PC-3 (cell line): ENCODE results near the gene TEC. TPM values are rescaled to one million over a fixed set of nuclear protein-coding genes. Genes with fewer than 3 reads are reported as not detected.
"Not testable (repeated sequence)": the region's sequence is repeated elsewhere in the genome, so short reads cannot be mapped to it uniquely, and the experiment has no call there.

Source experiments
- ATAC-seq: fragments of 200-7000 bp; cut with Tn5 transposase; 2 replicates; pipeline ENCODE4 v1.9.1; 2020; ENCODE audit warnings: mild to moderate bottlenecking, moderate library complexity
- BruUV-seq: library from RNA; stranded (reverse); fragments of 400-500 nt; replicated peaks from 2 replicates; lab custom pipeline; 2021; lab: Mats Ljungman, UMichigan
- CTCF ChIA-PET: fragments of 300-600 bp; sonication (Branson Sonifier 250); formaldehyde crosslinking; loops from one replicate; lab custom pipeline; 2022; ENCODE audit warnings: antibody characterized with exemption; lab: Charles Lee
- POLR2A ChIA-PET: fragments of 300-600 bp; sonication (Branson Sonifier 250); formaldehyde crosslinking; loops from one replicate; lab custom pipeline; 2022; ENCODE audit warnings: antibody characterized with exemption; ENCODE audit not compliant: unreplicated experiment; lab: Charles Lee
- DNase-seq: peaks from one replicate; pipeline ENCODE4 v3.0.0-alpha.2; 2015
- H2AFZ ChIP-seq: fragments of 300-600 bp; sonication (generic); 2 replicates; pipeline ENCODE4 v1.6.0; 2016; ENCODE audit warnings: antibody characterized with exemption, low read length
- H3F3A ChIP-seq: fragments of 300-600 bp; sonication (generic); one replicate; pipeline ENCODE4 v1.6.0; 2017; ENCODE audit warnings: antibody characterized with exemption, low read length, control low read depth, mild to moderate bottlenecking; ENCODE audit not compliant: unreplicated experiment
- H3K27ac ChIP-seq: fragments of 300-600 bp; sonication (generic); 2 replicates; pipeline ENCODE4 v1.5.1; 2016; ENCODE audit warnings: mild to moderate bottlenecking, low read length
- H3K27me3 ChIP-seq: fragments of 300-600 bp; sonication (generic); 2 replicates; pipeline ENCODE4 v1.6.1; 2016; ENCODE audit warnings: low read length, mixed read lengths
- H3K36me3 ChIP-seq: fragments of 300-600 bp; sonication (generic); 2 replicates; pipeline ENCODE4 v1.6.1; 2016; ENCODE audit warnings: low read depth, mixed run types, low read length, mixed read lengths
- H3K4me1 ChIP-seq: fragments of 300-600 bp; sonication (generic); 2 replicates; pipeline ENCODE4 v1.5.1; 2016; ENCODE audit warnings: low read length; ENCODE audit not compliant: insufficient read depth
- H3K4me2 ChIP-seq: fragments of 300-600 bp; sonication (generic); 2 replicates; pipeline ENCODE4 v1.6.0; 2016; ENCODE audit warnings: low read length
- H3K4me3 ChIP-seq: fragments of 300-600 bp; sonication (generic); 2 replicates; pipeline ENCODE4 v1.5.1; 2016; ENCODE audit warnings: mild to moderate bottlenecking, low read length, mixed read lengths
- H3K79me2 ChIP-seq: fragments of 300-600 bp; sonication (generic); 2 replicates; pipeline ENCODE4 v1.6.1; 2017; ENCODE audit warnings: low read length, mixed read lengths
- H3K9ac ChIP-seq: fragments of 300-600 bp; sonication (generic); 2 replicates; pipeline ENCODE4 v1.6.0; 2016; ENCODE audit warnings: mild to moderate bottlenecking, low read length
- H3K9me2 ChIP-seq: fragments of 300-600 bp; sonication (generic); replicated peaks from 2 replicates; pipeline ENCODE4 v1.6.1; 2016; ENCODE audit warnings: mixed run types, low read length, mixed read lengths
- H3K9me3 ChIP-seq: fragments of 300-600 bp; sonication (generic); 2 replicates; pipeline ENCODE4 v1.6.1; 2016; ENCODE audit warnings: low read length, mixed read lengths
- H4K20me1 ChIP-seq: fragments of 300-600 bp; sonication (generic); 2 replicates; pipeline ENCODE4 v1.6.1; 2016; ENCODE audit warnings: low read length, mixed read lengths
- EZH2 ChIP-seq: fragments of 300-600 bp; sonication (generic); IDR thresholded peaks from one replicate; pipeline ENCODE4 v1.6.1; 2017; ENCODE audit warnings: antibody characterized with exemption, mild to moderate bottlenecking, low read length; ENCODE audit not compliant: unreplicated experiment
- EZH2phosphoT487 ChIP-seq: fragments of 300-600 bp; sonication (generic); IDR thresholded peaks from 2 replicates; pipeline ENCODE4 v1.6.1; 2018; ENCODE audit warnings: mild to moderate bottlenecking, antibody characterized with exemption, low read length, borderline replicate concordance
- intact Hi-C: fragments of 100-400 bp; cut with micrococcal nuclease; formaldehyde crosslinking; loops from 2 replicates; pipeline ENCODE4 v1.9.0; 2023
- total RNA-seq: library from RNA; depleted of rRNA; stranded (reverse); fragments of >200 nt; gene quantifications from 2 replicates; pipeline ENCODE4 v1.2.3, GENCODE V29; 2014
- TF ChIP-seq, protein P1 (sequence below): fragments of 300-600 bp; sonication (generic); conservative IDR thresholded peaks from 2 replicates; pipeline ENCODE4 v1.5.1; 2017; ENCODE audit warnings: antibody characterized with exemption, low read depth, mild to moderate bottlenecking, low read length

Gene TEC
- total RNA-seq, 1 experiment from 2014 or later: 10.4 TPM

DNA sequence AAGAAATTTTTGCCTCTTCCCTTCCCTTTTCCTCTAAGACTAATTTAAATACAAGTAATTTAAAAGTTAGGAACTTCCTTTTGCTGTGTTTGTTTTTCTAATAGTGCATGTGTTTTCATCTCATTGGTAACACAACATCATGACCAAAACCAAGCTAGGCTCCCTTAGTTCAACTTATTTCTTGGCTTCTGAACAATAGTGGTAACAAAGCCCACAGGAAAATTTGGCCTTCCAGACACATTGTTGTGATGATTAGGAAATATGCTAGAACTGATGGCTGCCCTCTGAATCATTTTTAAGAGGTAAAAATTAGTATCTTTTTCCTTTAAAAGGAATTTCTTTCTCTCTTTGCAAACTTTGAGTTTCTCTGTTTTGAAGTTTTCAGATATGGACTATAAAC is 25.5 kb upstream of the TEC start:
- H3F3A ChIP-seq: no peaks in the 10 kb centered on the region
- TF ChIP-seq, protein P1, sequence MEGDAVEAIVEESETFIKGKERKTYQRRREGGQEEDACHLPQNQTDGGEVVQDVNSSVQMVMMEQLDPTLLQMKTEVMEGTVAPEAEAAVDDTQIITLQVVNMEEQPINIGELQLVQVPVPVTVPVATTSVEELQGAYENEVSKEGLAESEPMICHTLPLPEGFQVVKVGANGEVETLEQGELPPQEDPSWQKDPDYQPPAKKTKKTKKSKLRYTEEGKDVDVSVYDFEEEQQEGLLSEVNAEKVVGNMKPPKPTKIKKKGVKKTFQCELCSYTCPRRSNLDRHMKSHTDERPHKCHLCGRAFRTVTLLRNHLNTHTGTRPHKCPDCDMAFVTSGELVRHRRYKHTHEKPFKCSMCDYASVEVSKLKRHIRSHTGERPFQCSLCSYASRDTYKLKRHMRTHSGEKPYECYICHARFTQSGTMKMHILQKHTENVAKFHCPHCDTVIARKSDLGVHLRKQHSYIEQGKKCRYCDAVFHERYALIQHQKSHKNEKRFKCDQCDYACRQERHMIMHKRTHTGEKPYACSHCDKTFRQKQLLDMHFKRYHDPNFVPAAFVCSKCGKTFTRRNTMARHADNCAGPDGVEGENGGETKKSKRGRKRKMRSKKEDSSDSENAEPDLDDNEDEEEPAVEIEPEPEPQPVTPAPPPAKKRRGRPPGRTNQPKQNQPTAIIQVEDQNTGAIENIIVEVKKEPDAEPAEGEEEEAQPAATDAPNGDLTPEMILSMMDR: no peak
- TF ChIP-seq EZH2phosphoT487: no peak
- TF ChIP-seq EZH2: no peak
- no peaks in the 10 kb centered on the region for H3K79me2 ChIP-seq
- ChIA-PET CTCF (no interaction called here), POLR2A (no interaction called here)
- no peaks in the 10 kb centered on the region for H3K27me3 ChIP-seq
- ATAC-seq (no peak), DNase-seq (no peak)
- intact Hi-C loops: no loop called here
- H3K27ac ChIP-seq: no peak overlapping the region
- H3K9me3 ChIP-seq: no peaks in the 10 kb centered on the region
- peaks cover 8% of the 10 kb centered on the region; the same call in 1 of the 2 replicates for H3K4me1 ChIP-seq
- no peaks in the 10 kb centered on the region for H3K36me3 ChIP-seq
- no peaks in the 10 kb centered on the region for H4K20me1 ChIP-seq
- H3K4me2 ChIP-seq: no peak overlapping the region
- no peak overlapping the region for H2AFZ ChIP-seq
- H3K4me3 ChIP-seq: no peak overlapping the region
- H3K9me2 ChIP-seq: no peaks in the 10 kb centered on the region
- H3K9ac ChIP-seq: no peak overlapping the region
- BruUV-seq: no TSS peak

- not testable (repeated sequence) for BruUV-seq
These were observed 22.7 kb upstream of the TEC start for GRCh38 chr4:48292218-48292790.

GRCh38 chr4:48290146-48290772 is 20.6 kb upstream of the TEC start:
- ATAC-seq (peak; percentile 51), DNase-seq (peak; percentile 60)
- Histone ChIP-seq H3K36me3 (no peaks in the 10 kb centered on the region), H3K9ac (no peak overlapping the region), H3K27me3 (no peaks in the 10 kb centered on the region), H4K20me1 (no peaks in the 10 kb centered on the region), H2AFZ (peak overlapping the region; percentile 57; the same call in 1 of the 2 replicates), H3K9me2 (no peaks in the 10 kb centered on the region), H3K4me2 (no peak overlapping the region), H3K27ac (no peak overlapping the region), H3K9me3 (no peaks in the 10 kb centered on the region), H3F3A (no peaks in the 10 kb centered on the region), H3K4me3 (no peak overlapping the region), H3K4me1 (no peaks in the 10 kb centered on the region), H3K79me2 (no peaks in the 10 kb centered on the region)
- POLR2A ChIA-PET: interaction anchor here (0.6 kb wide), 1 partner anchor 158 kb away, joined by 4 read pairs; no protein-coding TSS in a partner anchor
- TF ChIP-seq, protein P1: peak; percentile 72
- TF ChIP-seq EZH2phosphoT487 (no peak), EZH2 (no peak)
- BruUV-seq: no TSS peak
- CTCF ChIA-PET: no interaction called here
- intact Hi-C loops: no loop called here

More at GRCh38 chr4:48292218-48292790, 22.7 kb upstream of the TEC start:
- H2AFZ ChIP-seq, H3K9ac ChIP-seq, H3K4me2 ChIP-seq, DNase-seq, ATAC-seq, H3K9me3 ChIP-seq, H3F3A ChIP-seq, POLR2A ChIA-PET, H3K79me2 ChIP-seq, intact Hi-C loops, H4K20me1 ChIP-seq, H3K9me2 ChIP-seq, H3K4me3 ChIP-seq, H3K36me3 ChIP-seq, CTCF ChIA-PET, H3K27ac ChIP-seq, H3K4me1 ChIP-seq, H3K27me3 ChIP-seq: not testable (repeated sequence)

DNA sequence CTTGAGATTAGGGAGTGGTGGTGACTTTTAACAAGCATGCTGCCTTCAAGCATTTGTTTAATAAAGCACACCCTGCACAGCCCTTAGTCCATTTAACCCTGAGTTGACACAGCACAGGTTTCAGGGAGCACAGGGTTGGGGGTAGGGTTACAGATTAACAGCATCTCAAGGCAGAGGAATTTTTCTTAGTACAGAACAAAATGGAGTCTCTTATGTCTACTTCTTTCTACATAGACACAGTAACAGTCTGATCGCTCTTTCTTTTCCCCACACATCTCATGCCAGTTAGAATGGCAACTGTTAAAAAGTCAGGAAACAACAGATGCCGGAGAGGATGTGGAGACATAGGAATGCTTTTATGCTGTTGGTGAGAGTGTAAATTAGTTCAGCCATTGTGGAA is 16.4 kb upstream of the TEC start:
- H3K4me1 ChIP-seq, POLR2A ChIA-PET, H3K27me3 ChIP-seq, H2AFZ ChIP-seq, ATAC-seq, H3F3A ChIP-seq, H3K4me3 ChIP-seq, BruUV-seq, H3K4me2 ChIP-seq, H3K36me3 ChIP-seq, H4K20me1 ChIP-seq, H3K9me2 ChIP-seq, H3K79me2 ChIP-seq, intact Hi-C loops, H3K9ac ChIP-seq, CTCF ChIA-PET, DNase-seq, H3K9me3 ChIP-seq, H3K27ac ChIP-seq: not testable (repeated sequence)

DNA sequence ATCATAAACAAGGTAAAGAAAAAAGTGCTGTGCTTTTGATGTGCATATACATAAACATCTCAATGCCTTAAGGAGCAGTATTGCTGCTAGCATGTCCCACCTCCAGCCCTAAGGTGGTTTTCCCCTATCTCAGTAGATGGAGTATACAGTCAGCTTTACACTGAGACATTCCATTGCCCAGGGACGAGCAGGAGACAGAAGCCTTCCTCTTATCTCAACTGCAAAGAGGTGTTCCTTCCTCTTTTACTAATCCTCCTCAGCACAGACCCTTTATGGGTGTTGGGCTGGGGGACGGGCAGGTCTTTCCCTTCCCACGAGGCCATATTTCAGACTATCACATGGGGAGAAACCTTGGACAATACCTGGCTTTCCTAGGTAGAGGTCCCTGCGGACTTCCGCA is 16.0 kb upstream of the TEC start:
- not testable (repeated sequence) for ATAC-seq, H4K20me1 ChIP-seq

More for the DNA sequence above, 16.0 kb upstream of the TEC start:
- H3K27me3 ChIP-seq, H3K9ac ChIP-seq, intact Hi-C loops, H3F3A ChIP-seq, H3K79me2 ChIP-seq, H3K9me3 ChIP-seq, H3K27ac ChIP-seq, POLR2A ChIA-PET, H3K4me2 ChIP-seq, H3K36me3 ChIP-seq, H3K9me2 ChIP-seq, BruUV-seq, H2AFZ ChIP-seq, DNase-seq, CTCF ChIA-PET, H3K4me1 ChIP-seq, H3K4me3 ChIP-seq: not testable (repeated sequence)
